ENCODE measurements around the gene ANKRD37. TPM values are rescaled to one million over a fixed set of nuclear protein-coding genes. Genes with fewer than 3 reads are reported as not detected.

The ANKRD37 gene
- total RNA-seq, 1 donor from 2014 or later, result 6.1 TPM

GRCh38 chr4:185374573-185374972 lies 22.1 kb upstream of the ANKRD37 start:
- H3K9me3 Mint-ChIP-seq (ENCODE audit: unreplicated experiment), result no peaks in the 10 kb centered on the region
- Histone ChIP-seq H4K20me1 (ENCODE audit: insufficient read depth, low read length) (no peaks in the 10 kb centered on the region), H3K9me3 (ENCODE audit: insufficient read depth, low read depth, low read length) (no peaks in the 10 kb centered on the region), H3K4me1 (ENCODE audit: insufficient read depth, low read length) (no peaks in the 10 kb centered on the region), H3K36me3 (ENCODE audit: insufficient read depth, low read length) (peaks cover 12% of the 10 kb centered on the region), H3K27me3 (ENCODE audit: insufficient read depth, low read length) (no peaks in the 10 kb centered on the region), H3K79me2 (ENCODE audit: insufficient read depth, low read length) (no peaks in the 10 kb centered on the region), H3K4me3 (ENCODE audit: insufficient read depth, low read depth, low read length) (no peak overlapping the region), H2AFZ (ENCODE audit: low read depth, low read length) (no peak overlapping the region), H3K9ac (ENCODE audit: low read length) (no peak overlapping the region), H3K4me2 (ENCODE audit: low read length) (no peak overlapping the region), H3K27ac (ENCODE audit: low read depth, low read length) (no peak overlapping the region)
- H3K4me1 Mint-ChIP-seq (ENCODE audit: low read depth, unreplicated experiment), result peaks cover 2% of the 10 kb centered on the region
- DNase-seq (ENCODE audit: low read depth) (no peak), FAIRE-seq (no peak)
- peaks cover 28% of the 10 kb centered on the region for H3K36me3 Mint-ChIP-seq (ENCODE audit: low read depth, unreplicated experiment)
- TF ChIP-seq CTCF (IDR thresholded peaks at IDR 0.05; ENCODE audit: insufficient read depth, low read depth, low read length) (no peak), EZH2 (IDR thresholded peaks at IDR 0.05; ENCODE audit: insufficient read depth, low read length) (no peak)
- no peak overlapping the region for H3K4me3 Mint-ChIP-seq (ENCODE audit: unreplicated experiment)
- no peaks in the 10 kb centered on the region for H3K27me3 Mint-ChIP-seq (ENCODE audit: low read depth, unreplicated experiment)
- H3K27ac Mint-ChIP-seq (ENCODE audit: unreplicated experiment), result no peak overlapping the region

GRCh38 chr4:185378264-185378663 lies 18.4 kb upstream of the ANKRD37 start:
- Histone ChIP-seq H4K20me1 (ENCODE audit: insufficient read depth, low read length) (no peaks in the 10 kb centered on the region), H3K27me3 (ENCODE audit: insufficient read depth, low read length) (no peaks in the 10 kb centered on the region), H3K9ac (ENCODE audit: low read length) (no peak overlapping the region), H3K36me3 (ENCODE audit: insufficient read depth, low read length) (peaks cover 3% of the 10 kb centered on the region), H3K79me2 (ENCODE audit: insufficient read depth, low read length) (no peaks in the 10 kb centered on the region), H3K4me1 (ENCODE audit: insufficient read depth, low read length) (no peaks in the 10 kb centered on the region), H3K4me3 (ENCODE audit: insufficient read depth, low read depth, low read length) (no peak overlapping the region), H3K9me3 (ENCODE audit: insufficient read depth, low read depth, low read length) (no peaks in the 10 kb centered on the region), H3K27ac (ENCODE audit: low read depth, low read length) (no peak overlapping the region), H3K4me2 (ENCODE audit: low read length) (no peak overlapping the region), H2AFZ (ENCODE audit: low read depth, low read length) (no peak overlapping the region)
- FAIRE-seq (no peak), DNase-seq (ENCODE audit: low read depth) (no peak)
- H3K27me3 Mint-ChIP-seq (ENCODE audit: low read depth, unreplicated experiment), result no peaks in the 10 kb centered on the region
- TF ChIP-seq EZH2 (IDR thresholded peaks at IDR 0.05; ENCODE audit: insufficient read depth, low read length), result no peak
- no peak for TF ChIP-seq CTCF (IDR thresholded peaks at IDR 0.05; ENCODE audit: insufficient read depth, low read depth, low read length)
- H3K4me3 Mint-ChIP-seq (ENCODE audit: unreplicated experiment), result no peak overlapping the region
- H3K4me1 Mint-ChIP-seq (ENCODE audit: low read depth, unreplicated experiment), result no peaks in the 10 kb centered on the region
- peaks cover 21% of the 10 kb centered on the region for H3K36me3 Mint-ChIP-seq (ENCODE audit: low read depth, unreplicated experiment)
- peaks cover 3% of the 10 kb centered on the region for H3K9me3 Mint-ChIP-seq (ENCODE audit: unreplicated experiment)
- no peak overlapping the region for H3K27ac Mint-ChIP-seq (ENCODE audit: unreplicated experiment)

GRCh38 chr4:185379326-185380295 lies 17.0 kb upstream of the ANKRD37 start:
- no peaks in the 10 kb centered on the region for H3K4me1 ChIP-seq (ENCODE audit: insufficient read depth, low read length)
- H3K27ac Mint-ChIP-seq (ENCODE audit: unreplicated experiment), result no peak overlapping the region
- no peaks in the 10 kb centered on the region for H3K9me3 ChIP-seq (ENCODE audit: insufficient read depth, low read depth, low read length)
- H3K4me3 Mint-ChIP-seq (ENCODE audit: unreplicated experiment), result no peak overlapping the region
- peaks cover 3% of the 10 kb centered on the region for H3K9me3 Mint-ChIP-seq (ENCODE audit: unreplicated experiment)
- no peak overlapping the region for H3K27ac ChIP-seq (ENCODE audit: low read depth, low read length)
- peaks cover 24% of the 10 kb centered on the region for H3K36me3 Mint-ChIP-seq (ENCODE audit: low read depth, unreplicated experiment)
- no peak overlapping the region for H3K9ac ChIP-seq (ENCODE audit: low read length)
- no peak overlapping the region for H2AFZ ChIP-seq (ENCODE audit: low read depth, low read length)
- H3K79me2 ChIP-seq (ENCODE audit: insufficient read depth, low read length), result no peaks in the 10 kb centered on the region
- H4K20me1 ChIP-seq (ENCODE audit: insufficient read depth, low read length), result no peaks in the 10 kb centered on the region
- TF ChIP-seq EZH2 (IDR thresholded peaks at IDR 0.05; ENCODE audit: insufficient read depth, low read length) (no peak), CTCF (IDR thresholded peaks at IDR 0.05; ENCODE audit: insufficient read depth, low read depth, low read length) (no peak)
- H3K27me3 ChIP-seq (ENCODE audit: insufficient read depth, low read length), result no peaks in the 10 kb centered on the region
- H3K4me1 Mint-ChIP-seq (ENCODE audit: low read depth, unreplicated experiment), result no peaks in the 10 kb centered on the region
- FAIRE-seq (no peak), DNase-seq (ENCODE audit: low read depth) (no peak)
- no peaks in the 10 kb centered on the region for H3K36me3 ChIP-seq (ENCODE audit: insufficient read depth, low read length)
- H3K4me3 ChIP-seq (ENCODE audit: insufficient read depth, low read depth, low read length), result no peak overlapping the region
- no peaks in the 10 kb centered on the region for H3K27me3 Mint-ChIP-seq (ENCODE audit: low read depth, unreplicated experiment)
- no peak overlapping the region for H3K4me2 ChIP-seq (ENCODE audit: low read length)
